DMS79 treated with DMSO at 0.1 percent for 48 hours (cell line): ENCODE data around the gene CDH4.
"Not testable (repeated sequence)": the region's sequence is repeated elsewhere in the genome, so short reads cannot be mapped to it uniquely, and the experiment has no call there.

ENCODE experiments used
- DNase-seq: peaks from one replicate; lab custom pipeline; 2025; lab: John Stamatoyannopoulos, UW

CDH4 gene

DNA sequence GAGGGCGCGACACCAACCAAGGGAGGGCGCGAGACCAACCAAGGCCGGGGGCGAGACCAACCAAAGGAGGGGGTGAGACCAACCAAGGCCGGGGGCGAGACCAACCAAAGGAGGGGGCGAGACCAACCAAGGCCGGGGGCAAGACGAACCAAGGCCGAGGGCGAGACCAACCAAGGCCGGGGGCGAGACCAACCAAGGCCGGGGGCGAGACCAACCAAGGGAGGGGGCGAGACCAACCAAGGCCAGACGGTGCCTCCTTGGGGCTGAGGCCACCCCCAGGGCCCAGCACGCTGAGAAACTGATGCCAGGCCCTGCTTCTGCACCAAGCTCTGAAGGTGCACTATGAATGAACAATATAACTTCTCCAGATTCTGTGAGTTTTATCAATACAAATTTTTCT, 726.4 kb downstream of the CDH4 start:
- no peak for DNase-seq

GRCh38 chr20:61979090-61979489, 727.0 kb downstream of the CDH4 start:
- DNase-seq, result no peak

GRCh38 chr20:61979701-61980635, 727.9 kb downstream of the CDH4 start:
- no peak for DNase-seq

DNA sequence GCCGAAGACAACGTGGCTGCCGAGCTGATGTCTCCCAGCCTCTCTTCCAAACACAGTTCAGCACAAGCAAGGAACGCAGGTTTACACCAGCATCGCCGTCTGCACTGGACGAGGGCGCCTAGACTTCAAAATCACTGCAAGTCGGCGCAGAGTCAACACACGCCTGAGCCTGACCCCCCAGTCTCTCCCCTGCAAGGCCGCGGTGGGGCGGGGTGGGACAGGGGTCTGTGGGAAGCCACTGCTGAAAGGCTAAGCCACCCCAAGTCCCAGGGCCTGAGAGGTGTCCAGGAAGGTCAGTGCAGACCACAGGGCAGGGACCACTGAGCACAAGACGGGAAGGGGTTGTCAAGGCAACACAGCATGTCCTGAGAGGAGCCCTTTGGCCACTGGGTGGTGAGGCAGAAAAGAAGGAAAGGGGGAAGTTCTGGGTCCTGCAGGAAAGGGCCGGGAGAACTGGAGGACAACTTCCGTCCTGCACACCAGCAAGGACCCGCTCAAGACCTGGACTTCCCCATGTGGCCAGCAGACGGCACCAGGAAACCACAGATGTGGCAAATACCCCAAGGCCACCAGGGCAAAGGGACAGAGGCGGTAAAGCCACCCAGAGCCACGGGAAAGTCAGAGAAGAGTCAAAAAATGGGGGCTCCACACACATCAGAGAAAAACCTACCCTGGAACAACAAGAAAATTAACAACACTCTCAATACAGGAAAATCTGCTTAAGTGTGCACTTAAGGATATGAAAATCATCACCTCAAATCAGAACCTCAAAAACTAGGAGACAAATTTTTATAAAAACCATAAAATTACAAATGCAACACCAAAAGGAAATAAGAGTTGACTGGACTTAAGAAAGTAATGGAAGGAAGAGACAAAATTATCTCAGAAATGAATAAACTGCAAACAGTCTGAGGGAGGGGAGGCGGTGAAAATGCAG, 728.9 kb downstream of the CDH4 start:
- no peak for DNase-seq

- DNase-seq, result not testable (repeated sequence)
Measured at GRCh38 chr20:61981691-61982090, 729.6 kb downstream of the CDH4 start.

DNA sequence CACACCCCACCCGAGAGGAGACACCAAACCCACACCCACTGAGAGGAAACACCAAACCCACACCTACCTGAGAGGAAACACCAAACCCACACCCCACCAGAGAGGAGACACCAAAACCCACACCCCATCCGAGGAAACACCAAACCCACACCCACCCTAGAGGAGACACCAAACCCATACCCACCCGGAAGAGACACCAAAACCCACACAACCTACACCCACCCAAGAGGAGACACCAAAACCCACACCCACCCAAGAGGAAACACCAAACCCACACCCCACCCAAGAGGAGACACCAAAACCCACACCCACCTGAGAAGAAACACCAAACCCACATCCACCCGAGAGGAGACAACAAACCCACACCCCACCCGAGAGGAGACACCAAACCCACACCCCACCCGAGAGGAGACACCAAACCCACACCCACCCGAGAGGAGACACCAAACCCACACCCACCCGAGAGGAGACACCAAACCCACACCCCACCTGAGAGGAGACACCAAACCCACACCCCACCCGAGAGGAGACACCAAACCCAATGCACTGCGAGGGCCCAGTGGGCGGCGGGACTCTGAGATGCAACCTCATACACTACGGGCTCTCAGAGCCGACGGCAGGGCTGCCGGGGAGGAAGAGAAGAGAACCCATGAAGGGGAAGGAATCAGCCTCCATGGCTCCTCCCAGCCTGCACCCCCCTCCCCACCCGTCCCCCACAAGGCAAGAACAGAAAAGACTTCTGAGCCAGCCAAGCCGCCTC, 730.3 kb downstream of the CDH4 start:
- DNase-seq, result no peak

- no peak for DNase-seq
Measured at GRCh38 chr20:61982951-61983315, 730.9 kb downstream of the CDH4 start.

DNA sequence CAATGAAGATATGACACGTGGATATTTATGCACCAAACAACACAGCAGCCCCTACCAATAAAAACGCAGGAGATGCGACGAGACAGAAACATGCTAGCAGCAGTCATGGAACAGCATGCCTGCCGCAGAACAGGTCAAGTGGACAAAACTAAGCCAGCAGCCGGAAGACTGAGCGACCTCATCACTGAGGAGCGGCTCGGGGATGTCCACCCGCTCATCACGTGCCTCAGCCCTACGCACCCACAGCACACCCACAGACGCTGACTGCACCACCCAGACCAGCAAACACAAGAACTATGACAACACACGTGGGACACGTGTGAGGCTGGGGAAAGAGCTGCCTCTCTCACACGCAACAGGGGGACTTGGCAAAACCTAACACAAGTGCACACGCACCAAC, 731.9 kb downstream of the CDH4 start:
- no peak for DNase-seq

- DNase-seq, result not testable (repeated sequence)
Measured at GRCh38 chr20:61984431-61984830, 732.4 kb downstream of the CDH4 start.

DNA sequence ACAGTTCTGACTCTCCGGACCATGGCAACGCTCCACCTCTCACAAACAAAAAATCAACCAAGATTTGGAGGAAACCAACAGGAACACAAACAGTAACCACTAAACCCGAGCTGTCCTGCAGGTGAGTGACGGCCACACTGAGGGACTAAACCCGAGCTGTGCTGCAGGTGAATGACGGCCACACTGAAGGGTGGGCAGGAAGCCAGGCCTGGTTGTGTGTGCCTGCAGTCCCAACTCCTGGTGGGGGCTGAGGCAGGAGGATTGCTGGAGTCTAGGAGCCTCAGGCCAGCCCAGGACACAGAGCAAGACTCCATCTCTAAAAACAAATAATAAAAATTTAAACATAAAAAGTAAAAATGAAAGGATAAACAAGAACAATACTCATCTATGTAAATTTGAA, 733.0 kb downstream of the CDH4 start:
- DNase-seq, result no peak

- no peak for DNase-seq
Measured at GRCh38 chr20:61986762-61987321, 734.8 kb downstream of the CDH4 start.

DNA sequence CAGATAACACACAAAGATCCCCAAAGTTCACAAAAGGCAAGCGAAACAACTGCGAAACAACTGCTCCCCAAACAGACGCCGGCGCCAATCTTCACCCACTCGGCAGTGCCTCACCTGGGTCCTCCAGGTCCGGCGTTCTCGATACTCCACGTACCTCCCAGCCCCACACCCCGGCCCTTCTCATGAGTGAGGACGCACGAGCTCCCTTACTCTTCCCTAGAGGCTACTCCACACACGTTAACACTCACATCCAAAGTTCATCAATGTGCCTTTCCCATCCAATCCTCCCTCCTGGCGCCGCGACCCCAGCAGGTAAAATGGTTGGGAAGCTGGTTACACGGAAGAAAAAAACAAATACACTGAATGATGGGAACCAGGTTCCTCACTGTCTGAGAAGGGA, 736.6 kb downstream of the CDH4 start:
- DNase-seq, result no peak

DNA sequence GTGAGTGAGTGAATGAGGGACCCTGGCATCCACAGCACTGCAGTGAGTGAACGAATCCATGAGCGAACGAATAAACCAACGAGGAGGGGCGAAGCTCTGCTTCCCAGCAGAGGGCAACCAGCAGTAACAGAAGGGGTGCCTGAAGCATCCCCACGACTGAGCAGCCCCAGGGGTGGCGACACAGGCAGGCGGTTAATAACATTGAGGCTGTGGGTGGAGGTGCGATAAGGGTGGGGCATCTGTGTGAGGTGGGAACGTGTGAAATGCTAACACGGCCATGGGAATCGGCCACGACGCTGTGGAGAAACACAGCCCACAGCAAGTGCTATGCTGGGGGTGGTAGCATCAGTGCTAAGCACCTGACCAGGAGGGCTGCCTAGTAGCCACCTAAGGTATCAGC, 737.7 kb downstream of the CDH4 start:
- DNase-seq, result no peak
